B cell (primary cell): ENCODE measurements around the gene TBC1D14.

Experiments used
- CTCF ChIP-seq: fragments of 200-600 bp; IDR thresholded peaks from one replicate; pipeline ENCODE4 v1.8.0; 2022; ENCODE audit warnings: antibody characterized with exemption, mild to moderate bottlenecking
- EZH2 ChIP-seq: IDR thresholded peaks from 2 replicates; pipeline ENCODE4 v1.6.1; 2012; ENCODE audit warnings: borderline replicate concordance, low read depth, mild to moderate bottlenecking, moderate library complexity, low read length; ENCODE audit not compliant: insufficient read depth, poor library complexity, severe bottlenecking

DNA sequence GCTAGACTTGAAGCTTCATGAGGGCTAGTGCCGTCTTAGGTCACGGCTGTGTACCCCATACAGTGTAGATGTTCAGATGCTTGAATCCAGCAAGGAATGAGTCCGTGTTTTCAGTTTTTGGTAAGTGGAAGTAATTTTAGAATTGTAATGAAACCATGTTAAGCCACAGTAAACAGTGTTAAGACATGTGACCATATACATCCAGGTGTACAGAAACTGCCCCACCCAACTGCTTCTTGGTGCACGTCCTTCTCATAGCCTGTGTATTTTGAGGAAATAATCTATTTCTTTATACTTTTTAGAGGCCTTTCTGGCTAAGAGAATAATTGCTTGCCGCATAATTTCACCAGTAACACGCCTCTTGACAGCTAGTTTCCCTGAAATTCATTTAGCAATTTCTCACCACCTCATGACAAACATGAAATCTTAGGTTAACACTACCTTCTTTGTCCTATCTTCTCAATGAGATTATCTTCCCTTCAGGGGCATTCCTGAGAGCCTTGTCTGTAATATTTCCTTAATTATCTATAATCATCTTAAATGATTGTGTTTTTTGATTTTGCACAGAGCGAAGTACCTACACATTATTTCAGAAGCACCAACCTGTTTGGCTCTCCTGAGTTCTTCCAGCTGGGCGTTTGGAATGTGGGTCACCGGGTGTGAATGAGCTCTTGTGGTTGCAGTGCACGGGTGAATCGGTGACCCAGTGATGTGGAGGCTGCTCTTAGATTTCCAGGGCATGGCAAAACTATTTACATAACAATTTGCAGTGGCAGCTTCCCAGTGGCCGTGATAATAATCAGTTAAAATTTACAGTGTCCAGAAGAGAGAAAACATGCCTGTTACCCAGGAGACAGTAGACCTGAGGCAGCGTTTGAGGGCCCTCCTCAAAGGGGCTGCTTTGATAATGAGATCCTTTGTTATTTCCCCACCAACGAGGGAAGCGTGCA, 83.4 kb downstream of the TBC1D14 start:
- TF ChIP-seq CTCF (no peak), EZH2 (no peak)
